ENCODE measurements around the gene HPS4. TPM values are rescaled to one million over a fixed set of nuclear protein-coding genes. Genes with fewer than 3 reads are reported as not detected.
A peak's percentile ranks its signal among the peaks of the same experiment; 100 is the strongest.

HPS4 gene
- total and polyA plus RNA-seq, 10 of the 15 experiments (the other 5 are each of a cell fraction or from before 2014, with no cell fraction given) = 11.7 to 36.7 (median 30.8) TPM

GRCh38 chr22:26431261-26431995, 52.2 kb downstream of the HPS4 start (continued):
- TF ChIP-seq BCL3 (IDR thresholded peaks at IDR 0.05; ENCODE audit: borderline replicate concordance, insufficient read depth, low read depth, low read length, poor library complexity, severe bottlenecking) (no peak), NR2C2 (IDR thresholded peaks at IDR 0.05; ENCODE audit: borderline replicate concordance, control insufficient read depth, insufficient read length, low read depth) (no peak), IKZF1 (conservative IDR thresholded peaks at IDR 0.05) (peak; percentile 42; the same call in 1 of the 2 replicates), EED (IDR thresholded peaks at IDR 0.05; ENCODE audit: low read depth) (peak; percentile 42; the same call in 1 of the 2 replicates)

GRCh38 chr22:26430600-26430999, 53.0 kb downstream of the HPS4 start:
- ATAC-seq = peak; percentile 6; the same call in 1 of the 3 replicates
- peak overlapping the region; percentile 41 for H3K27ac ChIP-seq (ENCODE audit: control insufficient read depth, insufficient read depth)
- peaks cover 29% of the 10 kb centered on the region for H3K79me2 ChIP-seq (ENCODE audit: control insufficient read depth, insufficient read depth, low read length)
- no peak for TF ChIP-seq NFYB (IDR thresholded peaks at IDR 0.05; ENCODE audit: insufficient read depth, low read depth, low read length)
- no peak for TF ChIP-seq PAX5 (IDR thresholded peaks at IDR 0.05; ENCODE audit: borderline replicate concordance, low read depth, low read length)
- no peak for TF ChIP-seq ZNF274 (IDR thresholded peaks at IDR 0.05; ENCODE audit: insufficient read depth, insufficient read length)
- no peak for TF ChIP-seq ZBED1 (IDR thresholded peaks at IDR 0.05; ENCODE audit: borderline replicate concordance)
- TF ChIP-seq TARDBP (IDR thresholded peaks at IDR 0.05; ENCODE audit: borderline replicate concordance) = no peak
- TF ChIP-seq ASH2L (IDR thresholded peaks at IDR 0.05; ENCODE audit: borderline replicate concordance, low read depth) = no peak
- TF ChIP-seq DPF2 (IDR thresholded peaks at IDR 0.05) = no peak
- TF ChIP-seq NKRF (conservative IDR thresholded peaks at IDR 0.05) = no peak
- TF ChIP-seq PKNOX1 (IDR thresholded peaks at IDR 0.05) = peak; percentile 75
- TF ChIP-seq STAT3 (IDR thresholded peaks at IDR 0.05; ENCODE audit: low read depth, low read length) = no peak
- no peak for TF ChIP-seq ZNF207 (IDR thresholded peaks at IDR 0.05; ENCODE audit: borderline replicate concordance)
- TF ChIP-seq PBX3 (IDR thresholded peaks at IDR 0.05; ENCODE audit: insufficient replicate concordance, low read depth, low read length) = peak; percentile 23

More at GRCh38 chr22:26430600-26430999, 53.0 kb downstream of the HPS4 start:
- POLR2A ChIA-PET = interaction anchor here (0.6 to 2.5 kb wide), 8 partner anchors 10 to 243 kb away, joined by 3 to 18 read pairs (median 6); partner anchors contain the start of genes HPS4 and SRRD
- in situ Hi-C loops (cut with MboI) (no loop called here), intact Hi-C loops (cut with micrococcal nuclease; ENCODE audit: unreplicated experiment) (loop anchor here (5.0 kb wide), 1 partner anchor 52 kb away; the partner anchor contains the start of genes HPS4 and SRRD)
- peak overlapping the region; percentile 21; the same call in 1 of the 2 replicates for H2AFZ ChIP-seq (ENCODE audit: control insufficient read depth, low read depth, low read length)
- WGBS (ENCODE audit: insufficient coverage, insufficient replicate concordance, low lambda C conversion rate, missing lambda C conversion rate) = 0% methylated on average over 2 of the region's 2 CpGs
- H3K27me3 ChIP-seq (replicated peaks in 1 of 2; ENCODE audit: control insufficient read depth in 2 of 2, insufficient read depth in 2 of 2, low read length in 1 of 2) = no peaks in the 10 kb centered on the region
- peak overlapping the region; percentile 74 for H3K9ac ChIP-seq (ENCODE audit: control insufficient read depth, insufficient read depth, low read length)
- no peaks in the 10 kb centered on the region for H4K20me1 ChIP-seq (ENCODE audit: control insufficient read depth, insufficient read depth)
- no peaks in the 10 kb centered on the region for H3K9me3 ChIP-seq (replicated peaks; ENCODE audit: control insufficient read depth, insufficient read depth, low read length)
- CTCF ChIA-PET = interaction anchor here (0.5 to 3.2 kb wide), 13 partner anchors 12 to 243 kb away, joined by 3 to 26 read pairs (median 5); partner anchors contain the start of gene SRRD
- RAD21 ChIA-PET (ENCODE audit: unreplicated experiment) = interaction anchor here (1.1 to 2.2 kb wide), 9 partner anchors 12 to 242 kb away, joined by 3 to 10 read pairs (median 5); no protein-coding TSS in a partner anchor
- FAIRE-seq (no peak), DNase-seq (ENCODE audit: low read depth, low spot score) (no peak)
- SMC1A ChIA-PET (ENCODE audit: uncharacterized antibody, unreplicated experiment) = interaction anchor here (0.7 to 2.6 kb wide), 16 partner anchors 11 to 243 kb away, joined by 3 to 16 read pairs (median 4); no protein-coding TSS in a partner anchor
- no TSS peak for BruUV-seq (replicated peaks)
- H3K4me1 ChIP-seq (ENCODE audit: control insufficient read depth, insufficient read depth, low read length) = peaks cover 36% of the 10 kb centered on the region
- H3K4me3 ChIP-seq = peak overlapping the region; percentile 92
- H3K4me2 ChIP-seq (ENCODE audit: control insufficient read depth, insufficient read depth) = peak overlapping the region; percentile 97
- H3K36me3 ChIP-seq (ENCODE audit: control insufficient read depth in 2 of 2, insufficient read depth in 2 of 2, low read length in 1 of 2) = peaks cover 0 to 8% of the 10 kb centered on the region in 2 experiments; a peak in 2 of 4 replicates

All from GM12878 (cell line).